GM19395 (cell line): ENCODE results near the gene GOLGA7B.
"Not testable (repeated sequence)": the region's sequence is repeated elsewhere in the genome, so short reads cannot be mapped to it uniquely, and the experiment has no call there.

Source experiments
- ATAC-seq: cut with Tn5 transposase; IDR thresholded peaks from one replicate; pipeline ENCODE4 v1.9.1; 2021; ENCODE audit warnings: mild to moderate bottlenecking, moderate library complexity; ENCODE audit not compliant: unreplicated experiment

GOLGA7B gene

GRCh38 chr10:97830064-97830463, 19.6 kb upstream of the GOLGA7B start:
- no peak for ATAC-seq

DNA sequence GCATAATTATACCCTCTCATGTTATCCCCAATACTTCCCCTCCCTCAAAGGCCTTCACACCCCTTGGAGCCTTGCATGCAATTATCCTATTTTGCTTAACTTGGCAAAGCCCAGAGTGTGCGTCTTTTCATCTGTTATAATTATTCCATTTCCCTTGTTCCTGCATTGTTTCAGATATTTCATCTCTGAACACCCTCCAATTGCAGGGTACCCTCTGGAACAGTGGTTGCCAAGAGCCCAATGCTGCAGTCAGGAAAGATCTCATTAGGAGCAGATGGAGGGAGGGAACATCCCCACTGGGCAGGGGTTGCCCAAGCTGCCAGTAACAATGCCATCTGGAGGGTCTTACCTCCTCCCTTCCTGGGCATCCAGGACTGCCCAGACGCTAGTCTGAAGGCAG, 18.4 kb upstream of the GOLGA7B start:
- no peak for ATAC-seq

DNA sequence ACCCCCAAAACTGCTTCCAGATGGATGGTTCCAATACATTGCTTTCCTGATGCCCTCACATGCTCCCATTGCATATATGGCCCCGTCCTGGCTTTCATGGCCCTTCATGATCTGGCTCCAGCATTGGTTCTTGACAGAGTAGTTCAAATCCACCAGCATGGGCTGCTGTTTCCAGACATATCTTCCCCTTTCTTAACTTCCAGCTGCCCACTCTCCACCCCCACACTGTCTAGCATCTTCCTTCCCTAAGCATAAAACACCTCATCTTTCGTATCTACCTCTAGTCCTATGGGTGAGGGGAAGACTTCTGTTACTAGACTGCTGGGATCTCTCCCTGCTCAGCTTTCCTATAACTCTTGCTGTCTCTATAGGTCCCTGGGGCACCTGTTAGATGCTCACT, 13.2 kb upstream of the GOLGA7B start:
- no peak for ATAC-seq

DNA sequence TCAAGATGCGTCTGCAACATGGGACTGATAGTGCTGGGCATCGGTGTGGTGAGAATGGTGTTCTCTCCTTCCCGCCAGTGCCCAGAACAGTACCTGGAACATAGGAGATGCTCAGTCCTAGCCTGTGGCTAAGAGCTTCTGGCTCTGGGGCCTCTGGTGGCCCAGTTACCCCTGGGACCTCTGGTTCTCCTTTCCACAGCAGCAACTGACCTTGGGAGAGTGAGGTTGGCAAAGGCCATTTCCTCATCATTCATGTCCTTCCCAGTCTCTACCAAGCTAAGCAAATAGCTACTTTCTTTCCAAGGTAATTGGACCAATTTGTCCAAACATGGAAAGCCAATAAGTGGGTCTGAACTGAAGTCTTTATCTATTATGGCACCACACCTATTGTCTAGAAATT, 11.6 kb upstream of the GOLGA7B start:
- no peak for ATAC-seq

GRCh38 chr10:97841166-97841565, 8.5 kb upstream of the GOLGA7B start:
- ATAC-seq, result not testable (repeated sequence)

DNA sequence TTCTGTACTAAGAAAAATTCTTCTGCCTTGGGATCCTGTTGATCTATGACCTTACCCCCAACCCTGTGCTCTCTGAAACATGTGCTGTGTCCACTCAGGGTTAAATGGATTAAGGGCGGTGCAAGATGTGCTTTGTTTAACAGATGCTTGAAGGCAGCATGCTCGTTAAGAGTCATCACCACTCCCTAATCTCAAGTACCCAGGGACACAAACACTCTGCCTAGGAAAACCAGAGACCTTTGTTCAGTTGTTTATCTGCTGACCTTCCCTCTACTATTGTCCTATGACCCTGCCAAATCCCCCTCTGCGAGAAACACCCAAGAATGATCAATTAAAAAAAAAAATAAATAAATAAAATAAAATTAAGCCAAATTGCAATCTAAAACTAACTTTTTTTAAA, 7.5 kb upstream of the GOLGA7B start:
- ATAC-seq, result not testable (repeated sequence)

GRCh38 chr10:97842656-97843280, 6.9 kb upstream of the GOLGA7B start:
- no peak for ATAC-seq

DNA sequence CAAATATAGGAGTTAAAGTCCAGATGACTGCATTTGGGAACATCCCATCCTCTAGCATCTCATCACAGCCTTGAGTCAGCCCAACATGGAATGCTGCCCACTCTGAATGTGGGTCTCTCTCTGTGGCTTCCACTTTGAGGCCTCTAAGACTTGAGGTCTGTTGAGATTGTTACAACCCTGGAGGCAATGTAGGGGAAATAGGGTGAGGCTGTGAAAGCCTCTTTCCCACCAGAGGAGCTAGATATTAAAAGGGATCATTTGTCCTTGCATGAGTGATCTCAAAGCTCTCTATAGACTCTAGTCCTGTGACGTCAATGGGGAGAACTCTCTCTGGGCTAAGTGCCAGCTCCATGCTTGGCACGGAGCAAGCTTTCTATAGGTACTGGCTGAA, 6.4 kb upstream of the GOLGA7B start:
- ATAC-seq, result no peak

DNA sequence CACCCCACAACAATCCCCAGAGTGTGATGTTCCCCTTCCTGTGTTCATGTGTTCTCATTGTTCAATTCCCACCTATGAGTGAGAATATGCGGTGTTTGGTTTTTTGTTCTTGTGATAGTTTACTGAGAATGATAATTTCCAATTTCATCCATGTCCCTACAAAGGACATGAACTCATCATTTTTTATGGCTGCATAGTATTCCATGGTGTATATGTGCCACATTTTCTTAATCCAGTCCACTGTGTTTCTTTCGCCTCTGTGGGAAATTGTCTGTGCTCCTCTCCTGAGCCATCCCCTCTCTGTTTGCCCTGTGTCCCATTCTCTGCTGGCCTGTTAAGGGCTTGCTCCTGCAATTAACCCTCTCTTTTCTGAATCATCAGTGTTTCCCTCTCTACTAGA, 5.7 kb upstream of the GOLGA7B start:
- ATAC-seq, result not testable (repeated sequence)

DNA sequence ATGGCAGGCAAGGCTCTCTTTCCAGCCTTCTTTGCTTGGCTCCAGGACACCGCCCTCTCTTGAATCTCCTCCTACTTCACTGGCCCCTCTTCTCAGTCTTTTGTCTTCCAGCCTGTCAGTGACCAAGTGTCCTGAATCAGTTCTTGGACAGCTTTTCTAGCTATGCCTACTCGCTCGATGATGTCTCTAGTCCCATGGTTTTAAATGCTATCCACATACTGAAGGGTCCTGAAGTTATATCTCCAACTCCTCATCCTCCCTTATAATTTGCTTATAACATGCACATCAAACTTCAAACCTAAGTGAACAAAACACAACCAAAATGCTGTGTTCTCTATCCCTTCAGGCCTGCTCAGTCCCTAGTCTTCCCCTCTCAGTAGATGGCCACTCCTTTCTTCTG, 5.0 kb upstream of the GOLGA7B start:
- no peak for ATAC-seq

- ATAC-seq, result no peak
Observed at GRCh38 chr10:97849103-97849686, 448 bp upstream of the GOLGA7B start.

- ATAC-seq, result no peak
Observed at GRCh38 chr10:97850446-97850845, 803 bp downstream of the GOLGA7B start.

DNA sequence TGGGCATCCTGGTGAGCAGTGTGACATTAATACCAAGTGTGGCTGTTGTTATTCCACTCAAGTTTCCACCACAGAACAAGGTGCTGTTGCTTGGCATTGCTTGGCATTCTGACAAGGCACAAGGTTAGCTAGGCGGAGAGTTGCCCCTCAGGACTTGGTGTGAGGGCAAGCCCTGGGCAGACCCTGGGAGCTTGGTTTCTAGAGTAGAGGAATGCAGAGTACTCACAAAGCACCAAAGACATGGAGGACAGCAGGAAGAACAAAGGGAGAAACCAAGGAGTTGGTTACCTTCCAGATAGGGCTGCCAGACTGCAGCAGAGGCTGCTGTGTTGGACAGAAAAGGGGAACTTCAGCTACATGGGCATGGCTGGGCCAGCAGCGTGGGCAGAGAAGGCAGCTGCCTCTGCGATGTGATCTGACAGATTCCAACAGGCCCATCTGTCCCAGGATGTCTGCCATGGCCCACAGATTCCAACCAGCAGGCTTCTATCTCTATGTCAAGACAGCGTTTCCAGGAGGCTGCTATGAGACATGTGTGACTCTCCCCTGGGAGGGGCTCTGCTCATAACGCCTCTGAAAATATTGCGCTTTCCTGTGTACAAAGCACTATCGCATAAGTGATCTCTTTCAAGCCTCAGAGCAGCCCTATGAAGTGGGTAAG, 1.8 kb downstream of the GOLGA7B start:
- no peak for ATAC-seq

- no peak for ATAC-seq
Observed at GRCh38 chr10:97852277-97852676, 2.6 kb downstream of the GOLGA7B start.

DNA sequence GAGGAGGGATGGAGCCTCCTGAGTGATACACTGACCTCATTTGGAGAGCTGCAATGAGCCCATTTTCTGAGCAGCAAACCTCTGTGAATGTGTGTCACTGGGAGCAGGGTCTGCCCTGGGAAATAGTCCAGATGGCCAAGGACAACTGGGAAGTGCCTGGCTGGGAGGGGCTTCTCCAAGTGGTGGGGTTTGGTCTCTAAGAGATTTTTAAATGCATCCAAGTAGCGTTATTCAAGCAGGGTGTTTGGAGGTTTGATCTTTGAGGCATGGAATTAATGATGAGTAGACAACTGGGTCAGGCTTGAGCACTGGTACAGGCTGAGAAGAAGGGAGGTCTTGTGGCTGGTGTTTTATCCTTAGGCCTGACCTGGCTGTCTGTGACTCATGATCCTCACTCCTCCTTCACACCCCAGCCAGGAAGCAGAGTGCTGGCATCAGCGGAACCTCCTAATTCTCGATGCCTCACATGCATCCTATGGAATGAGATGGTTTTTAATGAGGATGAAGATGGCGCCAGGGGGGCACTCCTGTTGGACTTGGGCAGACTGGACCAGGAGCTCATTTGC, 3.3 kb downstream of the GOLGA7B start:
- no peak for ATAC-seq

DNA sequence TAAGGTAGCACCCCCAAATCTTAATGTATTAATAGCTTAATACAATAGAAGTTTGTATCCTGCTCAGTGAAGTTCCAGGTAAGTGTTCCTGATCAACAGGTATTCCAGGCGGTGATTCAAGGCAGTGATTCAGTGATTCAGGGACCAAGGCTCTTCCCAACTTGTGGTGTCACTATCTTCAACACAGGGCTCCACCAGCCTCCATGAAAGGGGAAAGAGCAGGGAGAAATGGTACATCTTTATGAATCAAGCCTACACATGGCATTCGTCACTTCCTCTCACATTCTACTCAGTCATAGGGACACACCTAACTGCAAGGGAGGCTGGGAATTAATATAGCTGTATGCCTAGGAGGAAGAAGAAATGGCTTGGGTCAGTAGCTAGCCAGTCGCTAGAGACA, 5.1 kb downstream of the GOLGA7B start:
- ATAC-seq, result no peak

- ATAC-seq, result no peak
Observed at GRCh38 chr10:97858001-97858439, 8.4 kb downstream of the GOLGA7B start.

- ATAC-seq, result no peak
Observed at GRCh38 chr10:97861097-97861750, 11.6 kb downstream of the GOLGA7B start.

DNA sequence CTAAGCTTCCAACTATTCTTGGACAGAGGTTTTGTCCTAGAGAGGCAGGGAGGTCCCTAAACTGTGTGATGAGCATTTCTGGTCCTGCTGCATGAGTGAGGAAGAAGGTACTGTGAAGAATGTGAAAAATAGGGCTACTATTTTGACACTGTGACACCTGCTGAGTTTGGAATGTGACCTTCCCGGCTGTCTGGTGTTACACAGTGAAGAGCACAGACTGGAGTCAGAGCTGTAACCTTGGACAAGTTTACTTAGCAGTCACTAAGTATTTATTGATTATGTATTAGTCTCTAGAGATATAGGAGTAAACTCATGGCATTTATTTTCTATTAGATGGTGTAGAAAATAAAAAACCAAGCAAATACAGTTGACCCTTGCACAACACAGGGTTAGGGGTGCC, 12.3 kb downstream of the GOLGA7B start:
- no peak for ATAC-seq

DNA sequence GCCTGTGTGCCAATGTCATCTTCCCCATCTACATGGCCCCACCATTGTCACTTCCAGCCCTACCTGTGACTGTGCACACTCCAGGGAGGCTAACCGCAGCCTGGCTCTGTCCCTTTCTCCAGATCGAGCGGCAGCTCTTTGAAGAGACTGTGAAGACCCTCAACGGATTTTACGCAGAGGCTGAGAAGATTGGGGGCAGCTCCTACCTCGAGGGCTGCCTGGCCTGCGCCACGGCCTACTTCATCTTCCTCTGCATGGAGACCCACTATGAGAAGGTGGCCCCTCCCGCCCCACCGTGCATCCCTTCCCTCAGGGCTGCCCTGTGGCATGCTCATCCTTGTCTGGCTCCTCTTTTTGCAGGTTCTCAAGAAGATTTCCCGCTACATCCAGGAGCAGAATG, 14.2 kb downstream of the GOLGA7B start:
- ATAC-seq, result no peak

- ATAC-seq, result no peak
Observed at GRCh38 chr10:97865488-97865887, 15.8 kb downstream of the GOLGA7B start.
